ENCODE results near the gene ABI3.

Gene ABI3

GRCh38 chr17:49226771-49227435 lies 16.4 kb downstream of the ABI3 start:
- TF ChIP-seq ZFX (IDR thresholded peaks at IDR 0.05; ENCODE audit: borderline replicate concordance) (no peak), CTCF (IDR thresholded peaks at IDR 0.05) (no peak)

GRCh38 chr17:49227436-49228261 lies 17.1 kb downstream of the ABI3 start:
- no peak overlapping the region for H3K27ac ChIP-seq
- peak; percentile 95 for TF ChIP-seq CTCF (IDR thresholded peaks at IDR 0.05)
- TF ChIP-seq ZFX (IDR thresholded peaks at IDR 0.05; ENCODE audit: borderline replicate concordance) = no peak

More at GRCh38 chr17:49226771-49227435, 16.4 kb downstream of the ABI3 start:
- H3K27ac ChIP-seq = no peak overlapping the region

GRCh38 chr17:49229076-49229804 lies 18.7 kb downstream of the ABI3 start:
- no peak overlapping the region for H3K27ac ChIP-seq

GRCh38 chr17:49229805-49230600 lies 19.5 kb downstream of the ABI3 start:
- no peak overlapping the region for H3K27ac ChIP-seq
- TF ChIP-seq ZFX (IDR thresholded peaks at IDR 0.05; ENCODE audit: borderline replicate concordance) (no peak), CTCF (IDR thresholded peaks at IDR 0.05) (no peak)

More at GRCh38 chr17:49229076-49229804, 18.7 kb downstream of the ABI3 start:
- TF ChIP-seq ZFX (IDR thresholded peaks at IDR 0.05; ENCODE audit: borderline replicate concordance) = no peak
- TF ChIP-seq CTCF (IDR thresholded peaks at IDR 0.05) = no peak

- TF ChIP-seq CTCF (IDR thresholded peaks at IDR 0.05) (no peak), ZFX (IDR thresholded peaks at IDR 0.05; ENCODE audit: borderline replicate concordance) (no peak)
- no peak within 1 kb of the TSS for H3K27ac ChIP-seq
Measured at GRCh38 chr17:49230636-49231562, 20.4 kb downstream of the ABI3 start, which contains the start of gene PHOSPHO1. Gene PHOSPHO1 (minus strand): TSS chr17:49230787. CDS start chr17:49226691, 4,096 bp downstream.

GRCh38 chr17:49231563-49231894 lies 21.0 kb downstream of the ABI3 start:
- H3K27ac ChIP-seq = no peak overlapping the region
- TF ChIP-seq ZFX (IDR thresholded peaks at IDR 0.05; ENCODE audit: borderline replicate concordance) = no peak
- TF ChIP-seq CTCF (IDR thresholded peaks at IDR 0.05) = no peak
